Activated CD4-positive, alpha-beta T cell treated with anti-CD3 and anti-CD28 coated beads, Interleukin-2, amount 50 U/mL, for 24 hours (primary cell): Measurements from ENCODE around the gene ATP6AP1.
"Not testable (repeated sequence)": the region's sequence is repeated elsewhere in the genome, so short reads cannot be mapped to it uniquely, and the experiment has no call there.

Source experiments
- DNase-seq, 2 donors: peaks; one replicate each; pipeline ENCODE4 v3.0.0-alpha.2; 2020; ENCODE audit warnings: low read depth in 1 of 2, low spot score in 1 of 2

ATP6AP1 gene

DNA sequence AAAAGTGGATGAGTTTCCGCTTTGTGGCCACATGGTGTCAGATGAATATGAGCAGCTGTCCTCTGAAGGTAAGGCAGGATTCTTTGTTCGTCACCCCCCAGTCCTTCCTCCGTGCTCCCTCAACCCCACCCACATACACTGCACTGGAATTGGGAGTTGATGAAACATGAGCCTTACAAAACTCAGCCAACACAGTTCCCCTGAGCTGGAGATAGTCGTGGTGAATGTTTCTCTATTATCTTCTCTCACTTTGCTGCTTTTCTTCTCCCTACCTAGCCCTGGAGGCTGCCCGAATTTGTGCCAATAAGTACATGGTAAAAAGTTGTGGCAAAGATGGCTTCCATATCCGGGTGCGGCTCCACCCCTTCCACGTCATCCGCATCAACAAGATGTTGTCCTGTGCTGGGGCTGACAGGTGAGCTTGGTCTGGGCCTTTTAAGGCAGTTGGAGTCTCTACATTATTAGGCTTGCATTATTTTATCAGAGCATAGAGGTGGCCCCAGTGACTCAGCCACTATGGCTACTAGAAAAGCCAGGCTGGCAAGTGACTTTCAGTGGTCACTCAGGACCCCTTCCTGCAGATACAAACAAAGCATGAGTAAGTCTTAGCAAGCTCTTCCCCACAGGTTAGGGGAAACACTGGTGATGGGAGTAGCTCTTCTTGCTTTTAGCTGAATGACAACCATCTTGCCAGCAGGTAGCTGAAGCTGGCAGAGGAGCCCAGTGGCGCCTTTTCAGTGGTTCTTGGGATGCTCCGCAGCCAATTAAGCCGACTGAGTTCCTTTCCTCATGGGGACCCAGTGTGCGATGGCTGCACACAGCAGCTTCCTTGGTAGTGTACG lies 28.7 kb upstream of the ATP6AP1 start:
- no peak for DNase-seq

DNA sequence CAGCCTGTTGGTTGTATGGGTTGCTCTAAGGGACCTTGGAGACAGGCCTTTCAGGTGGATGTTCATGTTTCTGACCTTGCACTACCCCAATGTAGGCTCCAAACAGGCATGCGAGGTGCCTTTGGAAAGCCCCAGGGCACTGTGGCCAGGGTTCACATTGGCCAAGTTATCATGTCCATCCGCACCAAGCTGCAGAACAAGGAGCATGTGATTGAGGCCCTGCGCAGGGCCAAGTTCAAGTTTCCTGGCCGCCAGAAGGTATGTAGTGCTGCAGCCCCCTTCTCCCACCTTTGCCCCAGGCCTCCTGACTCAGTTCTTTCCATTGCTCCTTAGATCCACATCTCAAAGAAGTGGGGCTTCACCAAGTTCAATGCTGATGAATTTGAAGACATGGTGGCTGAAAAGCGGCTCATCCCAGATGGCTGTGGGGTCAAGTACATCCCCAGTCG lies 28.1 kb upstream of the ATP6AP1 start:
- DNase-seq, result not testable (repeated sequence)

DNA sequence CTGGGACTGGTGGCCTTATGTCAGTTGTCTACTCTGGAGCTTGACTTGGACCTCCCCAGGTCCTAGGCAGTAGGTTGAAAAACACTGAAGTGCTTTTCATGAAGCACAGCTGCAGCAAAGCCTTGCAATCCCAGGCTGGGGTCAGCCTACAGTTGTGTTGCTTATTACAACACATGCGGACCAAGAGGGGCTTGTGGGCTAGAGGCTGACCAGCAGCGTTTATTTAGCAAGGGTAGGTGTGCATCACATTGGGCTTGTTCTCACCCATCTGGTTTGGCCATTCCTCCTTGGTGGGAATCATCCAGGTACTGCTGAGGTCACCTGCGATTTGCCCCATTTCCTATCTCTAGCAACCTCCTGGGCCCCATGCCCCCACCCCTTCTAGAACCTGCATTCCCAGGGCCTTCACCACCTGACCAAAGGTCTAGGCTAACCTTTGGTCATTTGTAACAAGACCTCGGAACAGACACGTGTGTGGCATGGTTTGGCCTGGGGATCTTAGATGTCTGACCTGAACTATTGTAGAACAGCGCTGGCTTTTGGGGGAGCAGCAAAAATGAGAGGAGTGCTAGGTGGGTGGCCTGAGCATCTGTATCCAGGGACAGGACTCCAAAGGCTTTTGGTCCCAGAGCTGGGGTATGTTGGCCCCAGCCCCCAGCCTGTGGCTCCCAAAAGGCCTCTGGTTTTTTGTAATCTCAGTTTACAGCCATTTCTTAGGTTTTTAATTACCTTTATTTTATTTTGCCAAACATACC lies 27.3 kb upstream of the ATP6AP1 start:
- peak in 1 of 2 donors; percentile 27 for DNase-seq

DNA sequence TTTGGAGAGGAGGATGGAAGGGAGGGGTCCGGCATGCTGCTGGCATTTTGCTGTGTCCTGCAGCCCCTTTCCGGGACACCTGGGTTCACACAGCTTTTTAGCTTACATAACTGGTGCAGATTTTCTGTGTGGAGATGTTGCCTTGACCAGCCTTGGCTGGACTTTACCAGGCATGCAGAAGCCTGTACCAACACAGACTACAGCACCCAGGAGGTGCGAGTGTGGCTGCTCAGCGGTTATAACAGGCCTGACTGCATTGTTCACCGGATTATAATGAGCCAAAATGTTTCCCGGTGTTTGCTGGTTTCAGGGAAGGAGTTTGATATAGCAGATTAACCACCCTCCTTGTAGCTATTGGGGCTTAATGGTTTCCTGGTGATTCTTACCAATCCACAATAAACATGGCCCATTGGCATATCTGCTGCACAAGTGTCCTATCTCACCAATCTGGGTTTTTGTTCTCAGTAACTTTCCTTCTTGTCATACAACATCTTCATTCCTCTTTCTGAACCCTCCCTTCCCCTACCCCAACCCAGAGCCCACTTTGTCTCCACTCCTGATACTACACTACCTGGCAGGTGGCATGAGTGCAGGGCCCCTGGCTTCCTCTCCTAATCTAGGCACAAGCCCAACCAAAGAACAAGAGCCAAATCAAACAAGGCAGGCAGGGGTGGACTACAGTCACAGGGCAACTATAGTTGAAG lies 26.4 kb upstream of the ATP6AP1 start:
- no peak for DNase-seq

DNA sequence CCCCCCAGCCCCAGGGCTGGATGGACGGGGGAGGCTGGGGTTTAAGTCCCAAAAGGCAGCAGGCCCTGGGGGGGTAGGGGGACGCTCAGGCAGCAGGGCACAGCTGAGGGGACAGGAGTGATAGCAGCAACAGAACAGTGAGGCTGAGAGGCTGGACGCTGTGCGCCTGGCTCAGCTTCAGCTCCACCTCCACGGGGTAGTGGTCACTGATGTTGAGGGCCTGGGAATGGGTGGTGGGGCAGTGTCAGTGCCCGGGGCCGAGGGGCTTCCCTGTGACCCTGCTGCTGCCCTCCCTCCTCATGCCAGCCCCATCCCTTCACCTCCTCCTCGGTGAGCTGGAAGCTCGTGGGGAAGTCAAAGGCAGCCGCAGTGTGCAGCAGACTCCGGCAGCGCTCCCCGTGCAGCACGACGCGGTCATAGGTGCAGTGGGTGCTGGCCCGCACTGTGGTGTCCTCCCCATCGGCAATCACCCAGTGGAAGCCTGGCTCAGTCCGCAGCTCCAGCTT lies 25.8 kb upstream of the ATP6AP1 start:
- DNase-seq, result no peak

DNA sequence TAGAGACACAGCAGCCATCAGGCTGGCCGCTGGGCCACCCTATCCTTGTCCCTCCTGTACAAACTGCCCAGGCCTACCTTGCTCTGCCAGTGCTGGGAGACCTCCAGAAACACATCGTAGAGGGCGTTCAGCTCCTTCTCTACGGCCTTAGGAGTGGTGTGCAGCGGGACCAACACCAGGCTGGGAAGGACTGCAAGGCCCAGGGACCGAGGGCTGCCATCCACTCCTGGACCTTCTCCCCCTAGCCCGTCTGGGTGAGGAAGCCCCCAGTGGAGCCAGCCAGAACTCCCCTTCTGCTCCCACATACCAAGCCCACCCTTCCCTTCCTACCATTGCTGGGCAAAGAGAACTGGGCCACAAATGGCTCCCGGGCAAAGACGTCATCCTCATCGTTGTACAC lies 25.3 kb upstream of the ATP6AP1 start:
- no peak for DNase-seq

DNA sequence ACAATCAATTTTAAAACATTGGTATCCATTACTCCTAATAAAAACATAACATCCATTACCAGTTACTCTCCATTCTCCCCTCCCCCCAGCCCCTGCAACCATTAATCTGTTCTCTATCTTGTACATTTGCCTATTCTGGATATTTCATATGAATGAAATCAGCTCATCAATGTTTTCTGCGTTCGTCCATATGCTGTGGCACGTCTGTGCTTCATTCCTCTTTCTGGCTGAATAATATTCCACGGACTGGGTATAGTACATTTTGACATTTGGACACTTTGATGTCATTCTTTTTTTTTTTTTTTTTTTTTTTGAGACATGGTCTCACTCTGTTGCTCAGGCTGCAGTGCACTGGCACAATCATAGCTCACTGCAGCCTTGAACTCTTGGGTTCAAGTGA lies 24.6 kb upstream of the ATP6AP1 start:
- DNase-seq, result no peak

DNA sequence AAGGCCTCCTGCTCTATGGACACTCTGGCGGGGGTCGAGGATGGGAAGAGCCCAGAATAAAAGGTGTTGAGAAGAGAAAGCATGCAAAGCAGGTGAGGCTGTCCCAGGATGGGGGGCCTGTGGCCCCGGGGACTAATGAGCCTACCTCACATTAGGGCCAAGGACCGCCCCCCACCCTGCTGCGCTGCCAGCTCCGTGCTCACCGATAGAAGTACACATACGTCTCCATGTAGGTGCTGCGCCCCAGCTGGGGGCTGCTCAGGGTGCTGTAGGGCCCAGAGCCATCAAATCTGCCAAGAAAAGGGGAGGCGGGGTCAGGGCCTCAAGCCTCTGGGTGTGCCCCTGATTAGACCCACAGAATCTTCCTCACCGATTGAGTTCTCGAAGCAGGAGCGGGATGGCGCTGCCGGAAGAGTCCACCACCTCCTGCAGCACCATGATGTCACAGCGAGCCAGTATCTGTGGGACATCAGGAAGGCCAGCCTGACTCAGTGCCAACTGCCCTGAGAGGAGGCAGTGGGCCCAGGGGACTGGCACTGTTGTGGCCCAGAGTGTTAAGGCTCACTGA lies 23.8 kb upstream of the ATP6AP1 start:
- no peak for DNase-seq

DNA sequence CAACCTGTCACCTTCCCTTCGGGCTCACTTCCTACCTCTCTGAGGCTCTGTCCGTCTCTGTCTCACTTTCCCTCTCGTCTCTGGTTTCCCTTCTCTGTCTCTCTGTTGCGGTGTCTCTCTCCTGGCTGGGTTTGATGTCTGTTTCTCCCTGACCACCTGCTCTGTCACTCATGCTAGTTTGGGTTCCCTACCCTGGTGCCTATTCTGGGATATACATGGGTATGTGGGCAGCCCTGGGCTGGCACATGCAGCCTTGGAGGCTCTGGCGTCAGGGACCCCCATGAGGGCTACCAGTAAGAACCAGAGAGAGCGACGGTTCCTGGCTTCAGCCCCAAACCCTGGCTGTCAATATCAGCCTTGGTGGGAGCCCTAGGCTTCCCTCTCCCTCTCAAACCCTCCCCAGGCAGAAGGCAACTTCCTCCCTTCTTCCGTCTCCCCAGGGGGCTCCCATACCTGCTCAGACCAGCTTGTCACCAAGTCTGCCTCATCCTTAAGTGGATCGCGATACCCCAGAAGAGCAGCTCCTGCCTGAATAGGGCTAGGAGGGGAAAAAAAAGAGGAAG lies 19.7 kb upstream of the ATP6AP1 start:
- no peak for DNase-seq

DNA sequence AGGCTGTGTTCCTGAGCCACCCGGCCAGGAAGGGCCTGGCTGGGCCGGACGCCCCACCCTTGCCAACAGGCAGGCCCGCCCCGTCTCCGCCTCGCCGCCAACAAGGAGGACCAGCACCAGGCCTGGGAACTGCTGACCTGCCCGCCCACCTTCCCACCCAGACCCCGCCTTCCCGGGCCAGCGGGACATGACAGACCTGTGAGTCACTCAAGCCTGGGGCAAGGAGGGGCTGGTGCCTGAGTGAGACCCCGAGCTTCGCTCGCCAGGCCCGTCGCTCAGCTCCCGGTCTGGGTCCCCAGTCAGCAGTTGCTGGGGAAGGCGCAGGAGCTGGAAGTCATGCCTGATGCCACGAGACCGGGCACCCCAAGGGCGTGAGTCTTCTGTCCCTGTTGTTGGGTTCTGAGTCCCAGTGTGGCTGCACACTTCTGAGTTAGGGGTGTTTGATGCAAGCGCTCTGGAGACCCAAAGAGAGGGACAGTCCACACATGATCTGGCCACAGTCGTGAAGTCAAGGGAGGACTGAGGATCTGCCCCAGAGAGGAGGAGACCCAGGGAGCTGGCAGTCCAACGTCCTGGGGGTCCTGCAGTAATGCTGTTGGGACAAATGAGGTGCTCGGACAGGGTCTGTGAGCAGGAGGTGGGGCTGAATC lies 19.1 kb upstream of the ATP6AP1 start, which contains the start of gene DNASE1L1:
Gene DNASE1L1 (minus strand): TSS at position 33 of the 650 bp plus-strand sequence. CDS start 3,686 bp downstream, outside the sequence.
- DNase-seq, result no peak

DNA sequence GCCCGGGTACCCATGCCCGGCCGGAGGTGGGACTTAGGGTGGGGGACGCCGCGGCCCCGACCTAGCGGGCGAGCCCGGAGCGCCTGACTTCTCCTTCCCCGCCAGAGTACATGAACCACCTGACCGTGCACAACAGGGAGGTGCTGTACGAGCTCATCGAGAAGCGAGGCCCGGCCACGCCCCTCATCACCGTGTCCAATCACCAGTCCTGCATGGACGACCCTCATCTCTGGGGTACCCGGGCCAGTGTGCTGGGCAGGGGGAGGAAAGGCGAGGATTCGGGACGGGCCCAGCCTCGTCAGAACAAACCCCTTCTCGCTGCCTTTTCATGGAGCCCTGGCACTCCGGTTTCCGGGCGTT lies 16.5 kb upstream of the ATP6AP1 start:
- peak in 1 of 2 donors; percentile 51 for DNase-seq

DNA sequence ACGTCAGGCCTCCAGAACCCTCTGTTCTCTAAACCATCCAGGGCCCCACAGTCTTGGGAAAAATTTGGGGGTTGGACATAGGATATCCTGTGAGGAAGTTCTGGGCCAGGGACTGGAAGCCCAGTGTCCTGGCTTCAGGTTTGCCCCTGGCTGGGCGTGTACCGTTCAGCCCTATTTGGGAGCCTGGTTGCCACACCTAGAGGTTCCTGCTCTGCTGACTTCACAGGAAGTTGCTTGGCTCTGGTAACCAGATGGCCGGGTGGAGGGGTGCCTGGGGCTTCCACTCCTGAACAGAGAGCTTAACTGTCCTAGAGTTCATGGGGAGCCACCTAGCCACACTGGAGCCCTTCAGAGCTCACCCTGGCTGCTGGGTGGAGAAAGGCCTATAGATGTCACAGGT lies 16.0 kb upstream of the ATP6AP1 start:
- DNase-seq, result no peak

DNA sequence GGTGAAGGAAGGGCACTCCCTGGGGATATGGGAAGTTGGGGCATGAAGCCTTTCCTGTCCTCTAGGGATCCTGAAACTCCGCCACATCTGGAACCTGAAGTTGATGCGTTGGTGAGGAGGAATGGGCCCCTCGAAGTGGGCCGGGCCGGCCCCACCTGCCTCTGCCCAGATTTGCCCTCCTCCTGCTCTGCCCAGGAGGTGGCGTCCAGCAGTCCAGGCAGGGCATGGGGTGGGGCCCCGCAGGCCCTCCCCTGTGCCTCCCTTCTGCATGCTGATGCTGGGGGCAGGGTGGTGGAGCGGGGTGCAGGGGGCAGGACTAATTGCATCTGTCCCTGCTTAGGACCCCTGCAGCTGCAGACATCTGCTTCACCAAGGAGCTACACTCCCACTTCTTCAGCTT lies 15.3 kb upstream of the ATP6AP1 start:
- no peak for DNase-seq

DNA sequence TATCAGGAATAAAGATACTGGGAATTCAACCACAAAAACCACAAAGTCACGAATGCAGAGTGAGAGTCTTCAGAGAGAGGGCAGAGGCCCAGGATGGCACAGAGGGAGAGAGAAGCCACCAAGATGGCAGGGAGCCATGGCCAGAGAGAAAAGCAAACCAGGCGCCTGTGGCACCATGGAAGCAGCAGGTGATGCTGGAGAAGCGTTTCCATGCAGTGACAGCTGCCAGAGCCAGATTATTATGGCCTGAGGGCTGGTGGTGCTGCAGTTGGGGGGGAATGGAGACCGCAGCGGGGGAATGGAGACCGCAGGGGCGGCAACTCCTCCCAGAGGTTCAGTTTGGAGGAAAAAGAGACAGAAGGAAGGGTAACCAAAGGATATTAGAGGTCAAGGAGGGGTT lies 11.3 kb upstream of the ATP6AP1 start:
- DNase-seq, result no peak

DNA sequence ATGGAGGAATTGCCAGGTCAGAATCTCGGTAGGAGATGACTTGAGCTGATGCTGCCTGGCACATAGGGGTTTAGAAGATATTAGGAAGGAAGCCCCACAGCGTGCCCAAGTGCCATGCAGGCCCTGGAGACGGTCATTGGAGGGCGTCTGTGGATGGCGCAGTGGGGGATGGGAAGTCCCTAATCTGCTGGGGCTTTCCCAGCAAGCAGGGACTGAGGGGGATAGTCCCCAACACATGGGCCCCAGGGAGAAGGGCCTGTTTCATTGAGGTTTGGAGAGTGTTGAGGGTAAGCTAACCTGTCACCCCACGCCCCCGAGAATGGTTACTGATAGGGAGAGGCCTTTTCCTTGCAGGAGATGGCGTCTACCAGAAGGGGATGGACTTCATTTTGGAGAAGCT lies 9.3 kb upstream of the ATP6AP1 start:
- DNase-seq, result no peak

DNA sequence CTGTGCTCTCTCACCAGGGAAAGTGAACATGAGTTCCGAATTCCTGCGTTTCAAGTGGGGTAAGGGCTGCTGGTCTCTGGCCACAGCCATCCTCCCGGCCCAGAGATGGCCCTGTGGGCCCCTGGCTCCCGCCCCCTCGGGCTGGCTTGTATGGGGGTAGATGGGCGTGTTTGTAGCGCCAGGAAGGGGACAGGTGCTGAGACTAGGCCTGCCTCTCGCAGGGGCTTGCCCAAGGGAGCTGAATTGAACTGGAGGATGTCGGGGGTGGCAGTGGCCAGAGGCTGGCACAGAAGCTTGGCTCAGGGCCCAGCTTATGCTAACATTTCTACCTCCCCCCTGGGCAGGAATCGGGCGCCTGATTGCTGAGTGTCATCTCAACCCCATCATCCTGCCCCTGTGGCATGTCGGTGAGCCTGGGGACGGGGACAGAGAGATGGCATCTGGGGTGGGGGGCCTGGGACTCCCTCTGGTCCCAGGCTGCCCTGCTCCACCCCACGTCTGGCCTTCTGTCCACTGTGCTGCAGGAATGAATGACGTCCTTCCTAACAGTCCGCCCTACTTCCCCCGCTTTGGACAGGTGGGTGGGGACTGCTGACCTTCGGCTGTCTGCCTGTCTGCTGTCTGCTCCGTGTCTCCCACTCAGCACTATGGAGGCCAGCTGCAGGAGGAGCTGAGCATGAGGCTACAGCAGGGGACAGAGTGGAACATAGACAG lies 8.6 kb upstream of the ATP6AP1 start:
- DNase-seq, result no peak

DNA sequence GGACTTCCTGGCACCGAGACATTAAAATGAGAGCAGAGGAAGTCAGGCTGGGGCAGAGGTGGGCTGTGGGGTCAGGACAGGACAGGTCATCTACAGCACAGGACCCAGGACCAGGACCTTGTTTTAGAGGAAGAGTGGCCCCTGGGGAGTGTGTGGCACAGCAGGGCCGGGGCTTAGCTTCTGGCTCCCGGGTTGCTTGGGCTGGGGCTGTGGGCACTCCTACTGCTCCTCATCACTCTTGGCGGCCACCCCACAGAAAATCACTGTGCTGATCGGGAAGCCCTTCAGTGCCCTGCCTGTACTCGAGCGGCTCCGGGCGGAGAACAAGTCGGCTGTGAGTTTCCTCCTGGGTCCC lies 8.1 kb upstream of the ATP6AP1 start:
- DNase-seq, result no peak

DNA sequence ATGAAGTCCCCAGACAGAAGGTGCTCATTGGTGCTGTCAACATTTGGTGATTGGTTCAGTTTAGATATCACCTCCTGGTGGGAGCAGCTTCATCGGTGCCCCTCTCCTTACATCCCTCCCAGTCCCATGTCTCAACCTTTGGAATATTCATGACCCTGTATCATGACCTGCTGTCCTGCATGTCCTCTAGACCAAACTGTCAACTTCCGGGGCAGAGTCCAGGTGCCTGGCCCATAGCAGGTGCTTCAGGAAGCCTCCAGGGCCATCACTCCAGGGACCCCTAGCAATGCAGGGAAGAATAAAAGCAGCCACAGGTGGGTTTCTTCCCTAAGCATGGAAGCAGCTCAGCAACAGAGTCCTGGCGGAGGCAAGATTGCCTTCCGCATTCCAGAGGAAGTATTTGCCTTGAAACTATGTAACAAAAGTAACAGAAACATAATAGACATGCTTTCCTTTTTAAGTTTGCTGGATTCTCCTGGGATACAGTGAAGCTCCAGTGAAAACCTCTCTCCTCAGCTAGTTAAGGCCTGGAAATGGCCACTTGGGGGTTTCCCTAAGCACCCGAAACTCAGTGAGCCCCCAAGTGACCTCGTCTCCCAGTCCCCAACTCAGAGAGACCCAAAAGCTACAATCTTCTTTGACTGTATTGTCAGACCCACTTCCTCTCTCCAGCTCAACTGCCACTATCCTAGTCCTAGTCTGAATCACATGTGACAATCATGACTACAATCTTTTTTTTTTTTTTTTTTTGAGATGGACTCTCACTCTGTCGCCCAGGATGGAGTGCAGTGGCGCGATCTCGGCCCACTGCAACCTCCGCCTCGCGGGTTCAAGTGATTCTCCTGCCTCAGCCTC lies 1.3 kb upstream of the ATP6AP1 start:
- no peak for DNase-seq

DNA sequence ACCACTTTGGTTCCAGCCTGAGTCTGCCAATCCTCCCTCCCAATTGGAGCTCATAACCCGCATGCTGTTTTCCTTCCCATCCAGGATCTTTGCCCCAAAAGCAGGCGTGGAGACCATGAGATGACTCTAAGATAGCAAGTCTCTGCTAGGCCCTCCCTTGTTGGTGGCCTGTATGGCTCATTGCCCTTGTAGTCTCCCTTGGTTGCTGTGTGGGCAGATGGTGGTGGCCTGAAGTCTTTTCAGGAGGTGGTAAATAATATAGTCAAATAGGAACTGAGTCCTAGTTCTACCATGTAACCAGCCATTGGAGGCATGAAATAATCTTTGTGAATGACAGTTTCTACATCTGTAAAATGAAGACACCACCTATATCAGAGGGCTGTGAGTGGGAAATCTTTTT lies 1.2 kb downstream of the ATP6AP1 start:
- DNase-seq, result no peak
